T-cell (primary cell): Measurements from ENCODE around the gene LAPTM5. TPM values are rescaled to one million over a fixed set of nuclear protein-coding genes. Genes with fewer than 3 reads are reported as not detected.

Experiments
- ATAC-seq, 4 experiments: fragments of 200-7000 bp in 3 of 4; fragments of 150-1000 bp in 1 of 4; cut with Tn5 transposase; replicated peaks in 1 of 4; 1 replicate in 3 of 4; 2 replicates in 1 of 4; pipeline ENCODE4 v1.10.0; 2021; ENCODE audit warnings: moderate library complexity in 3 of 4, mild to moderate bottlenecking in 2 of 4, moderate number of reproducible peaks in 1 of 4
- CTCF ChIA-PET, 2 donors: fragments of 300-600 bp; sonication (Branson Sonifier 250); formaldehyde crosslinking; loops; one replicate each; lab custom pipeline; 2022; ENCODE audit warnings: antibody characterized with exemption in 2 of 2; lab: Charles Lee
- POLR2A ChIA-PET, 2 donors: fragments of 300-600 bp; sonication (Branson Sonifier 250); formaldehyde crosslinking; loops; one replicate each; lab custom pipeline; 2022; ENCODE audit warnings: antibody characterized with exemption in 2 of 2; lab: Charles Lee
- DNase-seq, 35 experiments: peaks; one replicate each; pipeline versions ENCODE4 v3.0.0 to v3.0.0-alpha.2; 2013 to 2023
- H3K27ac ChIP-seq: one replicate; pipeline ENCODE4 v1.5.1; 2013; ENCODE audit warnings: low read length
- H3K27me3 ChIP-seq, 2 experiments: replicated peaks in 1 of 2; 1 replicate in 1 of 2; 2 replicates in 1 of 2; pipeline versions ENCODE4 v1.6.1 to v1.7.0; 2013; ENCODE audit warnings: low read length in 1 of 2, mixed read lengths in 1 of 2; ENCODE audit not compliant: control insufficient read depth in 2 of 2, insufficient read depth in 2 of 2; ENCODE audit errors: extremely low read depth in 1 of 2
- H3K36me3 ChIP-seq, 2 donors: 1 replicate in 1 of 2; 2 replicates in 1 of 2; pipeline versions ENCODE4 v1.6.1 to v1.7.0; 2013; ENCODE audit warnings: low read length in 1 of 2; ENCODE audit not compliant: control insufficient read depth in 2 of 2, insufficient read depth in 1 of 2; ENCODE audit errors: extremely low read depth in 1 of 2
- H3K4me1 ChIP-seq, 2 experiments: 1 replicate in 1 of 2; 2 replicates in 1 of 2; pipeline versions ENCODE4 v1.6.1 to v1.7.0; 2013; ENCODE audit warnings: low read length in 2 of 2, mixed read lengths in 1 of 2; ENCODE audit not compliant: insufficient read depth in 2 of 2, control insufficient read depth in 1 of 2; ENCODE audit errors: extremely low read depth in 1 of 2
- H3K4me3 ChIP-seq, 2 donors: 1 replicate in 1 of 2; 2 replicates in 1 of 2; pipeline versions ENCODE4 v1.5.1 to v1.7.0; 2013; ENCODE audit warnings: mild to moderate bottlenecking in 2 of 2, low read length in 1 of 2, moderate library complexity in 1 of 2; ENCODE audit not compliant: control insufficient read depth in 1 of 2; ENCODE audit errors: extremely low read depth in 1 of 2
- H3K9me3 ChIP-seq: 2 replicates; pipeline ENCODE4 v1.7.0; 2013
- H3K27ac Mint-ChIP-seq, 2 donors: one replicate each; pipeline ENCODE4 v1.8.0; 2020 to 2021; ENCODE audit warnings: mild to moderate bottlenecking in 2 of 2, mixed read lengths in 2 of 2
- H3K27me3 Mint-ChIP-seq, 2 donors: one replicate each; pipeline ENCODE4 v1.8.0; 2021 to 2022; ENCODE audit warnings: mixed read lengths in 2 of 2
- H3K36me3 Mint-ChIP-seq: one replicate; pipeline ENCODE4 v1.8.0; 2021; ENCODE audit warnings: mixed read lengths
- H3K4me1 Mint-ChIP-seq, 3 donors: one replicate each; pipeline ENCODE4 v1.8.0; 2020 to 2022; ENCODE audit warnings: mixed read lengths in 3 of 3, mild to moderate bottlenecking in 1 of 3
- H3K4me3 Mint-ChIP-seq, 3 donors: one replicate each; pipeline ENCODE4 v1.8.0; 2020 to 2022; ENCODE audit warnings: mild to moderate bottlenecking in 3 of 3, mixed read lengths in 3 of 3, moderate library complexity in 3 of 3
- H3K9me3 Mint-ChIP-seq, 3 donors: one replicate each; pipeline ENCODE4 v1.8.0; 2020 to 2022; ENCODE audit warnings: mixed read lengths in 3 of 3
- WGBS: methylation state at CpG from one replicate; pipeline ENCODE4 v1.1.5; 2013; ENCODE audit warnings: missing lambda C conversion rate; ENCODE audit not compliant: insufficient coverage; 5-methylcytosine and 5-hydroxymethylcytosine counted together
- total RNA-seq, 35 experiments: library from RNA in 6 of 35; stranded (reverse) in 6 of 35; fragments of 120-200 nt in 1 of 35; gene quantifications; one replicate each; pipeline versions ENCODE4 v1.2.1 to v1.2.4 and lab custom pipeline; 2013 to 2026

Gene LAPTM5, protein sequence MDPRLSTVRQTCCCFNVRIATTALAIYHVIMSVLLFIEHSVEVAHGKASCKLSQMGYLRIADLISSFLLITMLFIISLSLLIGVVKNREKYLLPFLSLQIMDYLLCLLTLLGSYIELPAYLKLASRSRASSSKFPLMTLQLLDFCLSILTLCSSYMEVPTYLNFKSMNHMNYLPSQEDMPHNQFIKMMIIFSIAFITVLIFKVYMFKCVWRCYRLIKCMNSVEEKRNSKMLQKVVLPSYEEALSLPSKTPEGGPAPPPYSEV
- 100 to 1,000 TPM; 529 to 586 (median 559) TPM for total RNA-seq
- total RNA-seq (2013), result 421 TPM
- total RNA-seq (lab: John Stamatoyannopoulos, UW), result 117 to 1,137 (median 534) reads per million in 29 experiments

DNA sequence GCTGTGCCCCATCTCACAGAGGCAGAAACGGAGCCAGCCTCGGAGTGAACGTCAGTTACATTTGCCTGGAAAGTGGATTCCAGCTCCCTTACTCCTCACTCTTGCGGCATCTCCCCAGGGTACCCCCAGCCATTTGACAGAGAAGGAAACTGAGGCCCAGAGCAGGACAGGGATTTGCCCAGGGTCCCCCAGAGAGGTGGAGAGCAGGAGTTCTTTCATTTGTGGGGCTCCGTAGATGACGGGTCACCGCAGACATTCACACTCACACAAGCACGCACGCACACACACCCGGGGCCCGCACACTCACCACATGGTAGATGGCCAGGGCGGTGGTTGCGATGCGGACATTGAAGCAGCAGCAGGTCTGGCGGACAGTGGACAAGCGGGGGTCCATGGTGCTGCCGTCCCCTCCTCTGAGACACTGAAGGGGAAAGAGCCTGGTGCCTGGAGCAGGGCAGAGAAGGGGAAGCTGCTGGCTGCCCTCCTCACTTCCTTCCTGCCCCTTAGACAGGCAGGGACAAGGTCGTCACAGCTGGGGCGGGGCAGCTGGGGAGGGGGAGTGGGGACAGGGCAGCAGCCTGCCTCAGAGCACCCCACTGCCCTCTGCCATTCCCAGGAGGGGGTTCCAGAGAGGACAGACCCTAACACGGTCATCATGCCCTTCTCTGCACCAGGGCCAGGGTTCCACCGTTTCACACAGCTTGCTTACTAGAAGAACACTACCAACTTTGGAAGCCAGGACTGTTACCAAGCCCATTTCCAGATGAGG lies at the start of gene LAPTM5:
TSS of gene LAPTM5 (minus strand) at position 423 of the 769 bp plus-strand sequence. CDS start at position 394, 29 bp downstream.
- H3K4me3 ChIP-seq, result peak within 1 kb of the TSS; percentile 72 to 94
- Mint-ChIP-seq H3K9me3 (no peaks in the 10 kb centered on the region), H3K4me1 (peaks cover 77 to 94% (median 87%) of the 10 kb centered on the region in 3 donors), H3K27ac (peak within 1 kb of the TSS; percentile 96 to 98), H3K4me3 (peak within 1 kb of the TSS; percentile 98 to 100 (median 99)), H3K27me3 (no peaks in the 10 kb centered on the region), H3K36me3 (peaks cover 16% of the 10 kb centered on the region)
- no peaks in the 10 kb centered on the region for H3K9me3 ChIP-seq
- peaks cover 63 to 86% of the 10 kb centered on the region in 2 experiments for H3K4me1 ChIP-seq
- peak within 1 kb of the TSS; percentile 79 for H3K27ac ChIP-seq
- ATAC-seq (peak; percentile 48 to 56 (median 52)), DNase-seq (peak; percentile 39 to 79 (median 58))
- H3K36me3 ChIP-seq, result peaks cover 0 to 1% of the 10 kb centered on the region in 2 donors
- no peaks in the 10 kb centered on the region for H3K27me3 ChIP-seq
- WGBS, result 0% methylated on average over 11 of the region's 21 CpGs
- CTCF ChIA-PET, result interaction anchor here (0.6 to 4.1 kb wide), 7 partner anchors 14 to 39 kb away, joined by 3 to 44 read pairs (median 6); no protein-coding TSS in a partner anchor
- POLR2A ChIA-PET, result interaction anchor here in 1 of 2 donors (1.9 to 2.3 kb wide), 2 partner anchors 14 to 39 kb away, joined by 6 to 27 read pairs; no protein-coding TSS in a partner anchor

DNA sequence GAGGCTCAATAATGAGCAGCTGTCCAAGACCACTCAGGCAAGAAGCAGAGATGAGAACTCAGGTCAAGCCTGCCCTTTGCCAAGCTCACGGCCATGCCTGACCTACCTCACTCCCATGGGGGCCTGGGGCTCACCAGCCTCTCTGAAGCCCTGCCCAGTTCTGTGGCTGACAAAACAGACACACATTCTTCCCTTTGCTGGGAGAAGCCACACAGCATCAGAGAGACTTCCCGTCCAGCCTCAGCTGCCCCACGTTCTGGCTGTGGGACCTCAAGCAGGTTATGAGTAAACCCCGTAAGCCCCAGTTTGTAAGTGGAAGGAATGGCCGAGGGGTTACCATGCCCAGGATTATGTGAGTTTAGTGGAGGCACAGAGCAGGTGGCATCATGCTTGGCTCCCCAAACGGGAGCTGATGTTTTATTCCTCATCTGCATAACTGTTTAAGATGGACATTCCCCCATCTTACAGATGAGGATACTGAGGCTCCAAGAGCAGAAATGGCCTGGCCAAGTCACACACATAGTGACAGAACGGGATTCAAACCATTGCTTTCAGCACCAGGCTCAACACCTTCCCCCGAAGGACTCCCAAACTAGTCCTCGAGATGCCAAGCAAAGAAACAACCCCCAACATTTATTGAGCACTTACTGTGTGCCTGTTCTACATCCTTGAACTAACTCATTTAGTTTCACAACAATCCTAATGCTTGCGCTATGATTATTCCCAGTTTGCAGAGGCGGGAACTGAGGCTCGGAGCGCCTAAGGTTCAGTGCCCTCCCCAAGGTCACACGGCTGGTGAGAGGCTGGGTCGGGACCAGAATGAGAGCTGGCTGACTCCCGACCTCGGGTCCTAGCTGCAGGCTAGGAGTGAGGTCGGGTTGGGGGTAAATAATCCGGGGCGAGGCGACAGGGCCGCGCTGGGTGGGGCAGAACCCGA lies 49.1 kb upstream of the LAPTM5 start:
- H3K4me1 ChIP-seq, result peaks cover 0 to 6% of the 10 kb centered on the region in 2 experiments
- Mint-ChIP-seq H3K4me1 (peaks cover 4% of the 10 kb centered on the region in 3 donors), H3K9me3 (no peaks in the 10 kb centered on the region), H3K27me3 (peaks cover 47 to 49% of the 10 kb centered on the region in 2 donors), H3K27ac (peak overlapping the region in 1 of 2 donors; percentile 17), H3K36me3 (no peaks in the 10 kb centered on the region), H3K4me3 (no peak overlapping the region)
- DNase-seq (no peak), ATAC-seq (no peak)
- ChIA-PET CTCF (interaction anchor here (0.5 to 0.6 kb wide), 3 partner anchors 10 to 520 kb away, joined by 3 to 4 read pairs (median 4); no protein-coding TSS in a partner anchor), POLR2A (no interaction called here)
- H3K27ac ChIP-seq, result no peak overlapping the region
- WGBS, result 69% methylated on average over 18 of the region's 24 CpGs
- peaks cover 7 to 66% of the 10 kb centered on the region in 2 experiments for H3K27me3 ChIP-seq
- H3K36me3 ChIP-seq, result no peaks in the 10 kb centered on the region
- H3K9me3 ChIP-seq, result no peaks in the 10 kb centered on the region
- no peak overlapping the region for H3K4me3 ChIP-seq

DNA sequence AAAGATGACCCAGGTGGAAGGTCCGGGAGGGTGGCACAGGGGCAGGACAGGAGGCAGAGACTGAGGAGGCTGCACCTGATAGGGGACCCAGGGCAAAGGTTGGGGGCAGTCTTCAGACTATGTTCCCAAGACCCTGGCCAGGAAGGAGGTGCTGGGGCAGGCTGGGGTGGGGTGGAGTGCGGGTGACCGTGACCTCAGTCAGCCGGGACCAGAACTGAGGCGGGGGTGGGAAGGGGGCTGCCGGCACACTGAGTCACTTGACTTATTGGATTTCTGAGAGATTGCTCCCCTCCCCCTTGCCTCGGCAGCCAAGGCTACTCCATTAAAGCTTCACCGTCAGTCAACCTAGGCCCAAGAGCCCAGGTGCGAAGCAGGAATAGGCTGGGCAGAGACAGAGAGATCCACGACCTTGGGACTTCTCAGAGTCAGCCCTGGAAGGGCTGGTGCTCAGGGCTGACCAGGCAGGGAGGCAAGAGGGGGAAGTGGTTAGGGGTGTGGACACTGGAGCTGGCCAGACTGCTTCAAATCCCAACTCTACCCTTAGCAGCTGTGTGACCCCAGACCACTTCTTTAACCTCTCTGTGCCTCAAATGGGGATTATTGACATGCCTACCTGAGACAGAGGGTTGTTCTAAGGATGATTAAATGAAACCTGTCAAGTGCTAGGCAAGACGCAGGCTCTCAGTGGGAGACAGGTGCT lies 47.9 kb upstream of the LAPTM5 start:
- Histone ChIP-seq H3K9me3 (no peaks in the 10 kb centered on the region), H3K36me3 (no peaks in the 10 kb centered on the region), H3K4me3 (no peak overlapping the region), H3K27ac (no peak overlapping the region), H3K4me1 (peaks cover 0 to 8% of the 10 kb centered on the region in 2 experiments), H3K27me3 (peaks cover 7 to 76% of the 10 kb centered on the region in 2 experiments)
- WGBS, result 73% methylated on average over 1 of the region's 11 CpGs
- H3K9me3 Mint-ChIP-seq, result no peaks in the 10 kb centered on the region
- ChIA-PET POLR2A (no interaction called here), CTCF (interaction anchor here in 1 of 2 donors (0.6 kb wide), 1 partner anchor 1624 kb away, joined by 3 read pairs; the partner anchor contains the start of gene SRSF4)
- no peak overlapping the region for H3K27ac Mint-ChIP-seq
- H3K27me3 Mint-ChIP-seq, result peaks cover 42 to 49% of the 10 kb centered on the region in 2 donors
- DNase-seq (no peak), ATAC-seq (no peak)
- peaks cover 4 to 6% (median 4%) of the 10 kb centered on the region in 3 donors for H3K4me1 Mint-ChIP-seq
- H3K36me3 Mint-ChIP-seq, result no peaks in the 10 kb centered on the region
- no peak overlapping the region for H3K4me3 Mint-ChIP-seq

DNA sequence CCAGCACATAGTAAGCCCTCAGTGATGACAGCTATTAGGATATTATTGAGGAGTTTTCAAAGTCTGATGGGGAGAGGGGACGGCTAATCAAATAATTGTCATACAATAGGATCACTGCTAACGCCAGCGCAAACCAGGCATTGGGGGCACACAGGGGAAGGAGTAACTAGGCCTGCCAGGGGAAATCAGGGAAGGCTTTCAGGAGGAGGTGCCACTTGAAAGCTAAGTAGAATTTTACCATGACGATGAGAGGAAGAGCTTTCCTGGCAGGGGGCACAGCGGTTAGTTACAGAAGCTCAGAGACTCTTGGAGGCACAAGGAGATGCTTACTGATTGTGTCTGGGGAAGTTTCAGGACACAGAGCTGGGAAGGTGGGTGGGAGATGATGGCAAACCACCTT lies 47.2 kb upstream of the LAPTM5 start:
- ATAC-seq (no peak), DNase-seq (no peak)
- no peaks in the 10 kb centered on the region for H3K9me3 ChIP-seq
- ChIA-PET CTCF (interaction anchor here in 1 of 2 donors (0.6 kb wide), 1 partner anchor 1623 kb away, joined by 3 read pairs; the partner anchor contains the start of gene SRSF4), POLR2A (no interaction called here)
- 63% methylated on average over 5 of the region's 5 CpGs for WGBS
- no peaks in the 10 kb centered on the region for H3K9me3 Mint-ChIP-seq
- peaks cover 0 to 8% of the 10 kb centered on the region in 2 experiments for H3K4me1 ChIP-seq
- peaks cover 36 to 49% of the 10 kb centered on the region in 2 donors for H3K27me3 Mint-ChIP-seq
- H3K4me3 ChIP-seq, result no peak overlapping the region
- no peak overlapping the region for H3K4me3 Mint-ChIP-seq
- H3K36me3 Mint-ChIP-seq, result no peaks in the 10 kb centered on the region
- no peaks in the 10 kb centered on the region for H3K36me3 ChIP-seq
- H3K27me3 ChIP-seq, result peaks cover 7 to 72% of the 10 kb centered on the region in 2 experiments
- no peak overlapping the region for H3K27ac ChIP-seq
- H3K4me1 Mint-ChIP-seq, result peaks cover 4 to 6% (median 4%) of the 10 kb centered on the region in 3 donors
- no peak overlapping the region for H3K27ac Mint-ChIP-seq

DNA sequence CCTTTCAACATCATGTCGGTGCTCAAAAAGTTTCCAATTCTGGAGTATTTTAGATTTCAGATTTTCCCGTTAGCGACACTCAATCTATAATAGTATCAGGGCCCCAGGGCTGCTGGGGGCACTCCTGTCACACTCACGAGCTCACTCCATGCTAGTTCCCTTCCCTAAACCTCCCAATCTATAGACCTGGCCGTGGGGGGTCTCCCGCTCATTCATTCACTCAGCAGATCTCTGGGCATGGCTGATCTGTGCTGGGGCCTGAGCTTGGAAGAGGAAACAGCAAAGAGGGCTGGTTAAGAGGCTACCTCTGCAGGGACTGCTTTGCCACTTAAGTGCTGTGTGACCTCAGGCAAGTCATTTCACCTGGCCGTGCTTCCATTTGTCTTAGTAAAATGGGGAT lies 46.8 kb upstream of the LAPTM5 start:
- no peak overlapping the region for H3K4me3 ChIP-seq
- ChIA-PET CTCF (interaction anchor here in 1 of 2 donors (0.7 kb wide), 1 partner anchor 21 kb away, joined by 3 read pairs; no protein-coding TSS in a partner anchor), POLR2A (no interaction called here)
- Mint-ChIP-seq H3K27me3 (peaks cover 34 to 49% of the 10 kb centered on the region in 2 donors), H3K9me3 (no peaks in the 10 kb centered on the region), H3K4me3 (no peak overlapping the region), H3K27ac (no peak overlapping the region), H3K36me3 (no peaks in the 10 kb centered on the region), H3K4me1 (peaks cover 4 to 6% (median 4%) of the 10 kb centered on the region in 3 donors)
- WGBS, result 62% methylated on average over 7 of the region's 7 CpGs
- DNase-seq, result no peak
- peaks cover 0 to 8% of the 10 kb centered on the region in 2 experiments for H3K4me1 ChIP-seq
- no peak overlapping the region for H3K27ac ChIP-seq
- H3K27me3 ChIP-seq, result peaks cover 7 to 68% of the 10 kb centered on the region in 2 experiments
- ATAC-seq, result no peak
- no peaks in the 10 kb centered on the region for H3K9me3 ChIP-seq
- H3K36me3 ChIP-seq, result no peaks in the 10 kb centered on the region
